GM12865 (cell line): ENCODE data around the gene CFAP54.
"Not testable (repeated sequence)": the region's sequence is repeated elsewhere in the genome, so short reads cannot be mapped to it uniquely, and the experiment has no call there.

Experiments
- DNase-seq: peaks from one replicate; pipeline ENCODE4 v3.0.0; 2010; ENCODE audit warnings: low read depth
- H3K4me3 ChIP-seq: 2 replicates; pipeline ENCODE4 v1.5.1; 2011; ENCODE audit warnings: mild to moderate bottlenecking, low read depth, low read length, control low read depth
- CTCF ChIP-seq: IDR thresholded peaks from 2 replicates; pipeline ENCODE4 v1.5.1; 2011; ENCODE audit warnings: low read length, control low read depth, low read depth, inconsistent platforms; ENCODE audit not compliant: insufficient read depth; ENCODE audit errors: missing control alignments

The CFAP54 gene

DNA sequence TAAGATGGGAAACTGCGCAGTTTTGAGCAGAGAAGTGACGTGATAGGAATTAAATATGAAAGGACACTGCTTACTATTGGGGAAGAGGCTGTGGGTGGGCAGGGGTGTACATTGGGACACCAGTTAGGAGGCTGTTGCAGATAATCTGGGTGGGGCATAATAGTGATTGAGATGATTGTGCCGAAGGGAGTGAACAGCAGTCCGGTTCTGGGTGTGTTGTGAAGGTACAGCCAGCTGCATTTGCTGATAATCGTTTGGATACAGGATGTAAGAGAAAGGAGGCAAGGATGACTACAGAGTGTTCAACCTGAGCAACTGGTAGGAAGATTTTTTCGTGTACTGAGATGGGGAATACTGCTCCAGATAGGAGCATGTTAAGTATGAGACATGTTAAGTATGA lies 212.5 kb downstream of the CFAP54 start:
- DNase-seq, result no peak
- H3K4me3 ChIP-seq, result no peak overlapping the region
- no peak for TF ChIP-seq CTCF

DNA sequence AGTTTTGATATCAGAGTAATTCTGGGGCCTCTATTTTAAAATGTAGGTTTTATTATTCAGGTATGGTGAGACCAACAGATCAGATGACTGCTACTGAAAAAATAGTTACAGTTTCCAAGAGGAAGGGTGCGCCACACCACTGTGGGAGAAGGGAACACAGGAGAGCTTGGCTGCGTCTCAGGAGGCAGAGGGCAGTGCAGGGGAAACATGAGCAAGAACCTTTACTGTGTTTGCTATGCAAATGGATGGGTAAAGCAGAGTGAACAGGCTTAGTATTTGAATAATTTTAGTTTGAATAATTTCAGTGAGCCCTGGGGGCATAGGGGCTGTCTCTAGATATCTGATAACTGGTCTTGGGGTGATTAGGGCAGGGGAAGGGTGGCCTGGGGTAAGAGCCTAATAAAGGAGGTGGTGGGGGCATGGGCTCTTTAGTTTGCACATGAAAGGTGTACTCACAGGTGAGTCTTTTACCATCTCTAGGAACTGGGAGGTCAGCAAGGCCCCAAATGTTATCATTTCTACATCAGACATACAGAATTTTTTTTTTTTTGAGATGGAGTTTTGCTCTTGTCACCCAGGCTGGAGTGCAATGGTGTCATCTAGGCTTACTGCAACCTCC lies 220.9 kb downstream of the CFAP54 start:
- TF ChIP-seq CTCF, result no peak
- no peak overlapping the region for H3K4me3 ChIP-seq

DNA sequence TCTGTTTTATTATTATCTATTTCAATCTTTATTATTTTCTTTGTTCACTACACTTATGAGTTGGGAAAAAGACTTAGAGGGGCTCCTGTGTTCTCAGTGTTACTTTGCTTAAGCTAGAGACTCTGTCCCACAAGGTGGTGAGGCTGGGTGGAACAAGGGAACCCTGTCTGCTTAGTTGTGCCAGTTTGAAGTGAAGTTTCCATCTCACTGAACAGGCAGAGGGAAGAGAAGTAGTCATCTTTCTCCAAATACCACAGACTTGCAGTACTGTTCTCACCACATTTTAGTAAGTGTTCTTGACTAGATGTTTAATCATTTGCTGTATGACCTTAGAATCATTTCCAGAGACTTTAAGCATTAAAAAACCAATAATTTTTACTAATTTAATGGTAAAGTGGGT lies 222.0 kb downstream of the CFAP54 start:
- no peak overlapping the region for H3K4me3 ChIP-seq
- no peak for TF ChIP-seq CTCF
- DNase-seq, result no peak

More for the DNA sequence above, 220.9 kb downstream of the CFAP54 start:
- DNase-seq, result no peak

DNA sequence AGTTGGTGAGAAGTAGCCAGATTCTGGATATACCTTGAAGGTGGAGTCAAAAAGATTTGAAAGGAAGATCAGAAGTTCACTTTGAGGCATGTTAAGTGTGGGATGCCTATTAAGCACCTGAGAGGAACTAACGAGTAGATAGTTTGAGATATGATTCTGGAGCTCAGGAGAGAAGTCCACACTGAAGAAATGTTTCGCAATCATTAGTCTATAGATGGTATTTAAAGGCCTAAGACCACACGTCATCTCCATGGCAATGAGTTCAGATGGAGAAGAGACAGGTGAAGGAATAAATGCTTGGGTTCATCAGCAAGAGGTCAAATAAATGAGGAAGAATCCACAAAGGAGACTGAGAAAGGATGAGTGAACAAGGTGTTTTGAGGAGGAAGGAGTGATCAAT lies 224.8 kb downstream of the CFAP54 start:
- H3K4me3 ChIP-seq, result no peak overlapping the region
- TF ChIP-seq CTCF, result no peak
- no peak for DNase-seq

DNA sequence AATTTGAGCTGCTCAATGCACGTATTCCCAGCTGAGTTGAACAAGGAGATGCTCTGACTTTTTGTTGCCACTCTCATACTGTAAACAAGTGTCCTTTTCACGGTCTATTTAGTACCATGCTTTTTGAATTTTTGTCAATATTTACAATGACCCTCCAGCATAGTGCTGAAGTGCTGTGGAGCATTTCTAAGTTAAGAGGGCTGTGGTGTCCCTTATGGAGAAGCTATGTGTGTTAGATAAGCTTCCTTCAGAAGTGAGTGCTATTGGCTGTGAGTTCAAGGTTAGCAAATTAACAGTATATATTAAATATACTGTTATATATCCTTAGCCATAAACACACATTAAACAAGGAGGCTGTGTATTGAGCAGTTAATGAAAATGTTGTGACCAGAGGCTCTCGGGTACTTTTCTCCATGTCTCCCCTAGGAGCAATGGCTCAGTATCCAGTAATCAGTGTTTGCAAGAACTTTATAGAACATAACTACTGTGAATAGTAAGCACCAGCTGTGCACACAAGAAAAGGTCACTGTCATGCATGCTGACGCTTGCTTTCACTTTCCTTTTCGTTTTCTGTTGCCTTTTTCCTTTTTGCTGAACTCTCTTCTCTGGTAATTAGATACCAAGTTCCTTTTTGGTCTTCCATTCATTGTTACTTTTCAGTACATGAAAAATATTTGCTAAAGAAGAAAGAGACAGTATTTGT lies 230.4 kb downstream of the CFAP54 start:
- peak overlapping the region; percentile 71 for H3K4me3 ChIP-seq
- peak; percentile 66 for DNase-seq
- no peak for TF ChIP-seq CTCF

- peak overlapping the region; percentile 71 for H3K4me3 ChIP-seq
- TF ChIP-seq CTCF, result peak; percentile 13
- DNase-seq, result peak; percentile 30
Observed at GRCh38 chr12:96720363-96720705, 231.0 kb downstream of the CFAP54 start.

DNA sequence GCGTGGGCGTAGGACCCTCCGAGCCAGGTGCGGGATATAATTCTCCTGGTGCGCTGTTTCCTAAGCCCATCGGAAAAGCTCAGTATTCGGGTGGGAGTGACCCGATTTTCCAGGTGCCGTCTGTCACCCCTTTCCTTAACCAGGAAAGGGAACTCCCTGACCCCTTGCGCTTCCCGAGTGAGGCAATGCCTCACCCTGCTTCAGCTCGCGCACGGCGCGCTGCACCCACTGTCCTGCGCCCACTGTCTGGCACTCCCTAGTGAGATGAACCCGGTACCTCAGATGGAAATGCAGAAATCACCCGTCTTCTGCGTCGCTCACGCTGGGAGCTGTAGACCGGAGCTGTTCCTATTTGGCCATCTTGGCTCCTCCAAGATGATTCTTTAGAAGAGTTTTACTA lies 240.1 kb downstream of the CFAP54 start:
- not testable (repeated sequence) for DNase-seq

More for the DNA sequence above, 240.1 kb downstream of the CFAP54 start:
- H3K4me3 ChIP-seq, result not testable (repeated sequence)
